Prostate gland (tissue), 2 donors: ENCODE measurements around the gene FUT8.

Source experiments
- CTCF ChIP-seq, 4 experiments: fragments of 200-600 bp in 2 of 4; fragments of 450-650 bp in 2 of 4; sonication (generic) in 2 of 4; IDR thresholded peaks; 1 replicate in 3 of 4; 2 replicates in 1 of 4; pipeline ENCODE4 v1.5.1; 2016 to 2019; ENCODE audit warnings: antibody characterized with exemption in 4 of 4, mild to moderate bottlenecking in 2 of 4, moderate library complexity in 2 of 4
- POLR2AphosphoS5 ChIP-seq: sonication (generic); formaldehyde crosslinking; IDR thresholded peaks from one replicate; pipeline ENCODE4 v1.6.1; 2017; ENCODE audit warnings: antibody characterized with exemption

GRCh38 chr14:65501328-65501727 lies 88.8 kb downstream of the FUT8 start:
- TF ChIP-seq CTCF (IDR thresholded peaks at IDR 0.05) (no peak), POLR2AphosphoS5 (no peak)
